Omental fat pad (tissue), 4 donors: Measurements from ENCODE around the gene TMX3. TPM values are rescaled to one million over a fixed set of nuclear protein-coding genes. Genes with fewer than 3 reads are reported as not detected.

Experiments
- ATAC-seq: fragments of 150-250 bp; one replicate; pipeline ENCODE4 v1.9.1; 2016; ENCODE audit warnings: mild to moderate bottlenecking, moderate library complexity; ENCODE audit not compliant: low FRiP score
- DNase-seq: peaks from one replicate; pipeline ENCODE4 v3.0.0-alpha.2; 2019; ENCODE audit warnings: low spot score
- total RNA-seq, 4 donors: library from RNA; depleted of rRNA; stranded (reverse); fragments of >200 nt; gene quantifications; one replicate each; pipeline ENCODE4 v1.1.0, GENCODE V29; 2016
- TF ChIP-seq, protein P1 (sequence below), 3 donors: fragments of 450-650 bp; IDR thresholded peaks; one replicate each; pipeline ENCODE4 v1.5.1; 2016 to 2017; ENCODE audit warnings: antibody characterized with exemption in 3 of 3, mild to moderate bottlenecking in 3 of 3, moderate library complexity in 2 of 3

TMX3 gene
- total RNA-seq, 4 donors from 2014 or later: 44.5 to 61.7 (median 46.6) TPM

- no peak for ATAC-seq
- TF ChIP-seq, protein P1, sequence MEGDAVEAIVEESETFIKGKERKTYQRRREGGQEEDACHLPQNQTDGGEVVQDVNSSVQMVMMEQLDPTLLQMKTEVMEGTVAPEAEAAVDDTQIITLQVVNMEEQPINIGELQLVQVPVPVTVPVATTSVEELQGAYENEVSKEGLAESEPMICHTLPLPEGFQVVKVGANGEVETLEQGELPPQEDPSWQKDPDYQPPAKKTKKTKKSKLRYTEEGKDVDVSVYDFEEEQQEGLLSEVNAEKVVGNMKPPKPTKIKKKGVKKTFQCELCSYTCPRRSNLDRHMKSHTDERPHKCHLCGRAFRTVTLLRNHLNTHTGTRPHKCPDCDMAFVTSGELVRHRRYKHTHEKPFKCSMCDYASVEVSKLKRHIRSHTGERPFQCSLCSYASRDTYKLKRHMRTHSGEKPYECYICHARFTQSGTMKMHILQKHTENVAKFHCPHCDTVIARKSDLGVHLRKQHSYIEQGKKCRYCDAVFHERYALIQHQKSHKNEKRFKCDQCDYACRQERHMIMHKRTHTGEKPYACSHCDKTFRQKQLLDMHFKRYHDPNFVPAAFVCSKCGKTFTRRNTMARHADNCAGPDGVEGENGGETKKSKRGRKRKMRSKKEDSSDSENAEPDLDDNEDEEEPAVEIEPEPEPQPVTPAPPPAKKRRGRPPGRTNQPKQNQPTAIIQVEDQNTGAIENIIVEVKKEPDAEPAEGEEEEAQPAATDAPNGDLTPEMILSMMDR (IDR thresholded peaks at IDR 0.05): no peak
- DNase-seq: no peak
Observed at GRCh38 chr18:68701353-68701752, 13.6 kb downstream of the TMX3 start.

- ATAC-seq: no peak
- DNase-seq: no peak
- TF ChIP-seq, protein P1 (IDR thresholded peaks at IDR 0.05): no peak
Observed at GRCh38 chr18:68699043-68699442, 15.9 kb downstream of the TMX3 start.

- DNase-seq: no peak
- TF ChIP-seq, protein P1 (IDR thresholded peaks at IDR 0.05): no peak
- no peak for ATAC-seq
Observed at GRCh38 chr18:68696937-68697336, 18.0 kb downstream of the TMX3 start.

- ATAC-seq (no peak), DNase-seq (no peak)
- TF ChIP-seq, protein P1 (IDR thresholded peaks at IDR 0.05): no peak
Observed at GRCh38 chr18:68694316-68694715, 20.6 kb downstream of the TMX3 start.

GRCh38 chr18:68693091-68693815, 21.7 kb downstream of the TMX3 start:
- no peak for DNase-seq
- ATAC-seq: no peak
- TF ChIP-seq, protein P1 (IDR thresholded peaks at IDR 0.05): no peak

- peak; percentile 62 for ATAC-seq
- TF ChIP-seq, protein P1 (IDR thresholded peaks at IDR 0.05): no peak
- no peak for DNase-seq
Observed at GRCh38 chr18:68679528-68679927, 35.4 kb downstream of the TMX3 start.

DNA sequence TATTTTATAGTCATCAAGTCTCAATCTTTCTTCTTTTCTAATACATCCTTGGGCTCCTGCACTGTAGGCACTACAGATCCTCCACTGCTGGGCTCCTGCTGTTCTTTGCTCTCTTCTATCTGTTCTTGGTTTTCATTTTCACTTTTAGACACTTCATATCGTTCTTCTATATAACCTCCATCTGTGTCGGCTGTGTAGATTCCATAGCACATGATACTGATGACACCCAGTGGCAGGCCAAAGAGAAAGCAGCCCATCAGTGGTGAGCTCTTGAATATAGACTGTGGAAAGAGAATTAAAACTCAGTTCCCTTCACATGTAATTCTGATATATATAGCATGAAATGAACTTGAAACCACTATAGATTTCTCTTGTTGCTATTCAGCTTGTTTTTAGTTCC, 38.0 kb downstream of the TMX3 start:
- TF ChIP-seq, protein P1 (IDR thresholded peaks at IDR 0.05): no peak
- DNase-seq (no peak), ATAC-seq (no peak)
